Adrenal gland (tissue), 12 donors: Measurements from ENCODE around the gene LLGL2. TPM values are rescaled to one million over a fixed set of nuclear protein-coding genes. Genes with fewer than 3 reads are reported as not detected.

Source experiments
- DNase-seq, 7 donors: peaks; one replicate each; pipeline ENCODE4 v3.0.0-alpha.2; 2019 to 2020
- H3K27ac ChIP-seq, 5 donors: fragments of 200-600 bp; sonication (generic) in 4 of 5; 1 replicate in 3 of 5; 2 replicates in 2 of 5; pipeline versions ENCODE4 v1.5.1 to v1.8.0; 2016 to 2020; ENCODE audit warnings: mild to moderate bottlenecking in 1 of 5
- H3K27me3 ChIP-seq: fragments of 200-600 bp; 2 replicates; pipeline ENCODE4 v1.8.0; 2021
- H3K36me3 ChIP-seq, 2 donors: fragments of 200-600 bp; replicated peaks in 1 of 2; 1 replicate in 1 of 2; 2 replicates in 1 of 2; pipeline versions ENCODE4 v1.5.1 to v1.8.0; 2018 to 2022
- H3K4me1 ChIP-seq, 2 donors: fragments of 200-600 bp; replicated peaks in 1 of 2; 1 replicate in 1 of 2; 2 replicates in 1 of 2; pipeline versions ENCODE4 v1.5.1 to v1.8.0; 2018 to 2021
- H3K4me3 ChIP-seq, 4 donors: fragments of 200-600 bp; sonication (generic) in 3 of 4; one replicate each; pipeline ENCODE4 v1.5.1; 2016 to 2018
- H3K9me3 ChIP-seq, 3 donors: fragments of 200-600 bp; sonication (generic) in 1 of 3; replicated peaks in 1 of 3; 1 replicate in 2 of 3; 2 replicates in 1 of 3; pipeline versions ENCODE4 v1.5.1 to v1.8.0; 2016 to 2021
- POLR2A ChIP-seq, 2 donors: fragments of 450-650 bp; IDR thresholded peaks; one replicate each; pipeline ENCODE4 v1.6.1; 2017; ENCODE audit warnings: antibody characterized with exemption in 2 of 2, mild to moderate bottlenecking in 2 of 2, moderate library complexity in 1 of 2
- WGBS, 4 donors: extraction: QIAGEN DNeasy Blood & Tissue Kit in 2 of 4; methylation state at CpG; one replicate each; pipeline versions ENCODE4 v1.1.5 to v1.1.7; 2013 to 2017; 5-methylcytosine and 5-hydroxymethylcytosine counted together
- intact Hi-C, 2 donors: fragments of 100-400 bp; cut with DNase I; formaldehyde crosslinking; loops; one replicate each; pipeline versions ENCODE4 v1.14.1 to v1.15.0; 2022 to 2023
- polyA plus RNA-seq, 3 donors: library from polyadenylated mRNA; stranded (reverse); fragments of 200-250 nt in 2 of 3; fragments of 350-450 nt in 1 of 3; fragmentation: Illumina TruSeq in 1 of 3; extraction: RNeasy Lipid Tissue Mini Kit (QIAGEN cat#74804) in 1 of 3; gene quantifications; one replicate each; pipeline ENCODE4 v1.2.3, GENCODE V29; 2013 to 2014
- total RNA-seq, 9 donors: library from RNA; depleted of rRNA in 4 of 9; stranded (reverse); fragments of >200 nt in 4 of 9; fragments of 120-200 nt in 1 of 9; fragmentation: NEBNext Ultra II Directional in 1 of 9; extraction: Animal tissue kit (Norgen Biotek cat#: 25700) in 1 of 9; gene quantifications; one replicate each; pipeline versions ENCODE4 v1.1.0 to v1.2.4, GENCODE V29; 2013 to 2023
- TF ChIP-seq, protein P1 (sequence below), 6 experiments: fragments of 450-650 bp in 4 of 6; fragments of 200-600 bp in 2 of 6; sonication (generic) in 1 of 6; IDR thresholded peaks; 1 replicate in 5 of 6; 2 replicates in 1 of 6; pipeline versions ENCODE4 v1.5.1 to v1.8.0; 2016 to 2021; ENCODE audit warnings: antibody characterized with exemption in 6 of 6, mild to moderate bottlenecking in 2 of 6, moderate library complexity in 1 of 6
- donor health status: healthy with polysubstance abuse.
- donor health status: Bipolar disorder and iron deficiency.
- donor health status: DM: yes; HTN: yes; CAD: no.
- donor health status: DM: no; HTN: no; CAD: no.
- donor health status: DM: no; HTN: no; CAD: no.
- donor health status: DM: yes; HTN: yes; CAD: no.

The LLGL2 gene
- total and polyA plus RNA-seq, 12 donors: 1.2 to 90.3 (median 23.8) TPM

DNA sequence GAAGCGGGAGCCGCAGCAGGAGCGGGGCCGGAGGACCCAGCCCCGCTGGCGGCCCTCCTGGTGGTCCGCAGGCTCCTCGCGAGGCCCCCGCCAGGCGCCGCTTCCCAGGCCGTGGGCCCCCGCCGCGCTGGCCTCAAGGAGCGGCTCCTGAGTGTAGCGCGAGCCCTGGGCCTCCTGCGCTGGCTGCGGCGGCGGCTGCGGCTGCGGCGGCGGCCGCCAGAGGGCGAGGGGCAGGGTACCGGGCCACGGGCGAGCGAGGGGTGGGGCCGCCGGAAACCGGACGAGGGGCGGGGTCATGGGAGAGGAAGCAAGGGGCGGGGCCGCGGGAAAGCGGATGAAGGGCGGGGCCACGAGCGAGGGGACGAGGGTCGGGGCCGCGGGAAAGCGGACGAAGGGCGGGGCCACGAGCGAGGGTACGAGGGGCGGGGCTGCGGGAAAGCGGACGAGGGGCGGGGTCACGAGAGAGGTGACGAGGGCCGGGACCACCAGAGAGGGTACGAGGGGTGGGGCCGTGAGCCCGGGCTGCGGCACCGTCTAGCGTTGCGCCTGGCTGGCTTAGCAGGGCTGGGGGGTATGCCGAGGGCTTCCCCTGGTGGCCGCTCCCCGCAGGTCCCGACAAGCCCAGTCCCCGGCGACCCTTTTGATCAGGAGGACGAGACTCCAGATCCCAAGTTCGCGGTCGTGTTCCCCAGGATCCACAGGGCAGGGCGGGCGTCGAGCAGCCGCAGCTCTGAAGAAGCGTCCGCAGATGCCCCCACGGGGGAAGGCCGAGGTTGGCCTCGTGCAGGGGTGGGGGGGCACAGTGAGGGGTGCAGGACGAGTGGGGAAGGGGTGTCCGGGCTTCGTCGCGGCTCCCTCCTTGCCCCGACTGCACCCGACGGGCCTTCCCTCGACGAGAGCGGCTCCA is 63.8 kb downstream of the LLGL2 start:
- TF ChIP-seq POLR2A (IDR thresholded peaks at IDR 0.05): peak; percentile 53 to 55
- TF ChIP-seq, protein P1, sequence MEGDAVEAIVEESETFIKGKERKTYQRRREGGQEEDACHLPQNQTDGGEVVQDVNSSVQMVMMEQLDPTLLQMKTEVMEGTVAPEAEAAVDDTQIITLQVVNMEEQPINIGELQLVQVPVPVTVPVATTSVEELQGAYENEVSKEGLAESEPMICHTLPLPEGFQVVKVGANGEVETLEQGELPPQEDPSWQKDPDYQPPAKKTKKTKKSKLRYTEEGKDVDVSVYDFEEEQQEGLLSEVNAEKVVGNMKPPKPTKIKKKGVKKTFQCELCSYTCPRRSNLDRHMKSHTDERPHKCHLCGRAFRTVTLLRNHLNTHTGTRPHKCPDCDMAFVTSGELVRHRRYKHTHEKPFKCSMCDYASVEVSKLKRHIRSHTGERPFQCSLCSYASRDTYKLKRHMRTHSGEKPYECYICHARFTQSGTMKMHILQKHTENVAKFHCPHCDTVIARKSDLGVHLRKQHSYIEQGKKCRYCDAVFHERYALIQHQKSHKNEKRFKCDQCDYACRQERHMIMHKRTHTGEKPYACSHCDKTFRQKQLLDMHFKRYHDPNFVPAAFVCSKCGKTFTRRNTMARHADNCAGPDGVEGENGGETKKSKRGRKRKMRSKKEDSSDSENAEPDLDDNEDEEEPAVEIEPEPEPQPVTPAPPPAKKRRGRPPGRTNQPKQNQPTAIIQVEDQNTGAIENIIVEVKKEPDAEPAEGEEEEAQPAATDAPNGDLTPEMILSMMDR (IDR thresholded peaks at IDR 0.05): peak in 4 of 6 experiments; percentile 46 to 87 (median 72)
- no peaks in the 10 kb centered on the region for H3K27me3 ChIP-seq
- H3K4me3 ChIP-seq: peak overlapping the region in 2 of 4 donors; percentile 30 to 78
- intact Hi-C loops: loop anchor here in 1 of 2 donors (5.0 kb wide), 1 partner anchor 62 kb away; the partner anchor contains the start of gene LLGL2
- no peaks in the 10 kb centered on the region for H3K9me3 ChIP-seq
- no peaks in the 10 kb centered on the region for H3K36me3 ChIP-seq
- peak; percentile 92 to 96 (median 95) for DNase-seq
- H3K27ac ChIP-seq: peak overlapping the region in 4 of 5 donors; percentile 78 to 95 (median 85)
- WGBS, 4 donors: 0 to 9% (median 3%) methylated on average over 9 to 100 of the region's 100 CpGs
- peaks cover 0 to 10% of the 10 kb centered on the region in 2 donors for H3K4me1 ChIP-seq

DNA sequence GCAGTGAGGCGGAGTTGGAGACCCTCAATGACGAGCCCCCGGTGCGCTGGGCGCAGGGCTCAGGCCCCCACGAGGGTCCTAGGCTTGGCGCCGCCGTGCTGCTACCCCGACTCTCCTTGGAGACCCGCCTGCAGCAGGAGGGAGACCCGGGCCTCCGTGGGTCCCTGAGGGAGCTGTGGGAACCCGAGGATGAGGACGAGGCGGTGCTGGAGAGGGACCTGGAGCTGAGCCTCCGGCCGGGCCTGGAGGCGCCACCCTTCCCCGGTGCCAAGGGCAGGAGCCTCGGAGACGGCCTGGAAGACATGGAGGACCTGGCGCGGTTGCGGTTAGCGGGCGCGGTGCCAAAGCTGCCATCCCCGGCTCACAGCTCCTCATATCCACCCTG is 64.4 kb downstream of the LLGL2 start:
- intact Hi-C loops: loop anchor here in 1 of 2 donors (5.0 kb wide), 1 partner anchor 63 kb away; the partner anchor contains the start of gene LLGL2
- H3K27me3 ChIP-seq: no peaks in the 10 kb centered on the region
- peak in 2 of 7 donors; percentile 40 to 43 for DNase-seq
- peak overlapping the region in 1 of 5 donors; percentile 95 for H3K27ac ChIP-seq
- peaks cover 0 to 10% of the 10 kb centered on the region in 2 donors for H3K4me1 ChIP-seq
- no peaks in the 10 kb centered on the region for H3K36me3 ChIP-seq
- no peaks in the 10 kb centered on the region for H3K9me3 ChIP-seq
- H3K4me3 ChIP-seq: peak overlapping the region in 1 of 4 donors; percentile 78
- 67 to 85% (median 68%) methylated on average over 4 to 29 of the region's 29 CpGs for WGBS, 4 donors
- TF ChIP-seq POLR2A (IDR thresholded peaks at IDR 0.05): no peak

DNA sequence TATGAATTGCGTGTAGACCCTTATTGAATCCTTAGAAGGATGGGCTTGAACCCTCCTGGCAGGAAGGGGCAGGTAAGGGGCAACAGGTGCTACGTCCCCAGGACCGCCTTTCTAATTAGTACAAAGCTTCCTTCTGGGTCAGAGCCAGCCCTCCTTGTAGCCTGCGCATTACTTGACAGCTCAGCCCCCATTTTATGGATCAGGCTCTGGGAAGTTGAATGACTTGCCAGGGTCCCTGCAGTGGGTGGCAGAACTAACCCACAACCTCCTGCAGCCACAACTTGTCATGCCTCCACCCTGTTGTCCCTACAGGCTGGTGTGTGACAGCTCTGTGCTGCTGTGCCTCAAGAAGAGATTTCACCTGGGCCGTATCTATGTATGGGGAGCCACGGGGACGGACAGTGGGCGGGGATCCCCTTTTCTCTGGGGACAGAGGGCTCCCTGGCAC is 64.8 kb downstream of the LLGL2 start:
- Histone ChIP-seq H3K9me3 (no peaks in the 10 kb centered on the region), H3K4me3 (no peak overlapping the region), H3K27ac (no peak overlapping the region), H3K4me1 (peaks cover 0 to 10% of the 10 kb centered on the region in 2 donors), H3K27me3 (no peaks in the 10 kb centered on the region), H3K36me3 (no peaks in the 10 kb centered on the region)
- TF ChIP-seq POLR2A (IDR thresholded peaks at IDR 0.05): no peak
- TF ChIP-seq, protein P1 (IDR thresholded peaks at IDR 0.05): no peak
- WGBS, 4 donors: 83 to 92% (median 90%) methylated on average over 4 to 8 of the region's 8 CpGs
- intact Hi-C loops: no loop called here
- no peak for DNase-seq

DNA sequence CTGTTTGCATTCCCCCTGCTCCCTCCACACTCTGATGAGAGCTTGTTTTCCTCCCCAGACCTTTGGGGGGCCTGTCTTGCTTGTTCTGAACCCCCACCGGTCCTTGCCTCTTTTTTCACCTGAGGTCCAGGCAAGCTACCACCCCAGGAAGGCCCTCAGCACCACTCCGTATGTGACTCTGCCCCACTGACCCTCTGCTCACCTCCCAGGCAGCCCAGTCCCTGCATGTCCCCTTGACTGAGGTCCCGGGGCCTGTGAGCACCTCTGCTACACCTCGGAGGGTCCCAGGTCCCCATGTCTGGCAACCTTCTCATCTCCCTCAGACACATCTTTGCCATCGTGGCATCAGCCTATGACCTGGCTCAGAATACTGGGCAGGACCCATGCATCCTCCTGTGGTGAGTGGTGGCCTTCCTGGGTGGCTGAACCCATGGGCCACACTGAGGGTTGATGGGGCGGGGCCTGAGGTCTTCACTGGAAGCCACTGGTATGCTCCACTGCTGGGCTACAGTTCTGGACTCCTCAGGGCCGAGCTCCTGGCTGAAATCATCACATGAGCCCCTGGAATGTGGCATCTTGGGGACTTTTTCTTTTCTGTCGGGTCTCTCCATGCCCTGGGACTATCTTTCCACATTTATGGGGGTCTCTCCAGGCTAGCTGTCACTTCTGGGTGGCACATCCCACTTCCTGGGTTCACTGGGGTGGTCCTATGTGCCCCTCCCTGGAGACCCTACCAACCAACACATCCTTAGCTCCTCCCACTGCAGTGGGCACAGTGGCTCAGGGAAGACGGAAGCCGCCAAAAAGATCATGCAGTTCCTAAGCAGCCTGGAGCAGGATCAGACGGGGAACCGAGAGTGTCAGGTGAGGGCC is 65.6 kb downstream of the LLGL2 start:
- intact Hi-C loops: no loop called here
- Histone ChIP-seq H3K4me1 (peaks cover 0 to 10% of the 10 kb centered on the region in 2 donors), H3K36me3 (no peaks in the 10 kb centered on the region), H3K27ac (no peak overlapping the region), H3K4me3 (no peak overlapping the region), H3K9me3 (no peaks in the 10 kb centered on the region), H3K27me3 (no peaks in the 10 kb centered on the region)
- DNase-seq: no peak
- TF ChIP-seq, protein P1 (IDR thresholded peaks at IDR 0.05): no peak
- TF ChIP-seq POLR2A (IDR thresholded peaks at IDR 0.05): no peak
- WGBS, 4 donors: 82 to 88% (median 87%) methylated on average over 11 to 12 of the region's 12 CpGs
